Calu3 (cell line): ENCODE measurements around the gene KCTD20. TPM values are rescaled to one million over a fixed set of nuclear protein-coding genes. Genes with fewer than 3 reads are reported as not detected.

ENCODE experiments used
- BruUV-seq: library from RNA; stranded (reverse); fragments of 400-500 nt; replicated peaks from 2 replicates; lab custom pipeline; 2021; lab: Mats Ljungman, UMichigan
- CTCF ChIA-PET: fragments of 300-600 bp; sonication (Branson Sonifier 250); formaldehyde crosslinking; loops from one replicate; lab custom pipeline; 2022; ENCODE audit warnings: antibody characterized with exemption; lab: Charles Lee
- DNase-seq: peaks from one replicate; pipeline ENCODE4 v3.0.0; 2022
- H3K27ac Mint-ChIP-seq: one replicate; pipeline ENCODE4 v1.8.0; 2022; ENCODE audit warnings: mixed read lengths; ENCODE audit not compliant: unreplicated experiment
- H3K27me3 Mint-ChIP-seq: one replicate; pipeline ENCODE4 v1.8.0; 2022; ENCODE audit warnings: mixed read lengths; ENCODE audit not compliant: unreplicated experiment
- H3K36me3 Mint-ChIP-seq: one replicate; pipeline ENCODE4 v1.8.0; 2022; ENCODE audit warnings: mild to moderate bottlenecking, moderate library complexity, mixed read lengths; ENCODE audit not compliant: insufficient read depth, unreplicated experiment
- H3K4me1 Mint-ChIP-seq: one replicate; pipeline ENCODE4 v1.8.0; 2022; ENCODE audit warnings: mild to moderate bottlenecking, low read depth, mixed read lengths; ENCODE audit not compliant: unreplicated experiment
- H3K4me3 Mint-ChIP-seq: one replicate; pipeline ENCODE4 v1.8.0; 2022; ENCODE audit warnings: mild to moderate bottlenecking, low read depth, moderate library complexity, mixed read lengths; ENCODE audit not compliant: unreplicated experiment
- H3K9me3 Mint-ChIP-seq: one replicate; pipeline ENCODE4 v1.8.0; 2022; ENCODE audit warnings: low read depth, mixed read lengths; ENCODE audit not compliant: unreplicated experiment
- CTCF ChIP-seq: fragments of 200-600 bp; IDR thresholded peaks from one replicate; pipeline ENCODE4 v1.8.0; 2022; ENCODE audit warnings: antibody characterized with exemption; ENCODE audit not compliant: unreplicated experiment
- intact Hi-C: fragments of 100-400 bp; cut with micrococcal nuclease; formaldehyde crosslinking; loops from one replicate; pipeline ENCODE4 v1.10.0; 2022; ENCODE audit not compliant: unreplicated experiment
- total RNA-seq: library from RNA; stranded (reverse); gene quantifications from 2 replicates; pipeline ENCODE4 v1.2.3, GENCODE V29; 2022

Gene KCTD20
- total RNA-seq, 1 experiment from 2014 or later, result 45.1 TPM

GRCh38 chr6:36519352-36519751 lies 76.6 kb downstream of the KCTD20 start:
- Mint-ChIP-seq H3K27me3 (no peaks in the 10 kb centered on the region), H3K36me3 (peaks cover 56% of the 10 kb centered on the region), H3K9me3 (no peaks in the 10 kb centered on the region), H3K4me1 (peaks cover 23% of the 10 kb centered on the region), H3K4me3 (no peak overlapping the region), H3K27ac (no peak overlapping the region)
- no peak for TF ChIP-seq CTCF
- DNase-seq, result no peak
- BruUV-seq, result no TSS peak
- intact Hi-C loops, result no loop called here
- CTCF ChIA-PET, result interaction anchor here (1.1 kb wide), 1 partner anchor 9 kb away, joined by 3 read pairs; no protein-coding TSS in a partner anchor

- Mint-ChIP-seq H3K36me3 (peaks cover 47% of the 10 kb centered on the region), H3K27ac (no peak overlapping the region), H3K27me3 (no peaks in the 10 kb centered on the region), H3K4me1 (no peaks in the 10 kb centered on the region), H3K4me3 (no peak overlapping the region), H3K9me3 (no peaks in the 10 kb centered on the region)
- TF ChIP-seq CTCF, result no peak
- no peak for DNase-seq
- BruUV-seq, result no TSS peak
- intact Hi-C loops, result no loop called here
- CTCF ChIA-PET, result interaction anchor here (0.6 to 0.8 kb wide), 2 partner anchors 280 to 1092 kb away, joined by 3 to 8 read pairs; no protein-coding TSS in a partner anchor
Observed at GRCh38 chr6:36523451-36523850, 80.7 kb downstream of the KCTD20 start.

- peaks cover 47% of the 10 kb centered on the region for H3K36me3 Mint-ChIP-seq
- no peaks in the 10 kb centered on the region for H3K4me1 Mint-ChIP-seq
- no peaks in the 10 kb centered on the region for H3K27me3 Mint-ChIP-seq
- H3K4me3 Mint-ChIP-seq, result no peak overlapping the region
- no peak for DNase-seq
- H3K9me3 Mint-ChIP-seq, result no peaks in the 10 kb centered on the region
- intact Hi-C loops, result no loop called here
- H3K27ac Mint-ChIP-seq, result no peak overlapping the region
- no peak for TF ChIP-seq CTCF
- BruUV-seq, result no TSS peak
- CTCF ChIA-PET, result interaction anchor here (0.6 kb wide), 1 partner anchor 1093 kb away, joined by 3 read pairs; no protein-coding TSS in a partner anchor
Observed at GRCh38 chr6:36523936-36524499, 81.2 kb downstream of the KCTD20 start.

GRCh38 chr6:36524871-36525270 lies 82.1 kb downstream of the KCTD20 start:
- Mint-ChIP-seq H3K4me3 (no peak overlapping the region), H3K36me3 (peaks cover 47% of the 10 kb centered on the region), H3K27ac (no peak overlapping the region), H3K4me1 (no peaks in the 10 kb centered on the region), H3K27me3 (no peaks in the 10 kb centered on the region), H3K9me3 (no peaks in the 10 kb centered on the region)
- no TSS peak for BruUV-seq
- CTCF ChIA-PET, result no interaction called here
- no peak for TF ChIP-seq CTCF
- intact Hi-C loops, result no loop called here
- DNase-seq, result no peak
